Activated T-cell treated with anti-CD3 and anti-CD28 coated beads, Interleukin-2, amount 50 U/mL, for 24 hours (primary cell): ENCODE measurements around the gene SFI1.
"Not testable (repeated sequence)": the region's sequence is repeated elsewhere in the genome, so short reads cannot be mapped to it uniquely, and the experiment has no call there.

Source experiments
- DNase-seq: peaks from one replicate; pipeline ENCODE4 v3.0.0-alpha.2; 2020
- H3K27ac Mint-ChIP-seq: 2 replicates; pipeline ENCODE4 v1.8.0; 2020; ENCODE audit warnings: mild to moderate bottlenecking, mixed read lengths
- H3K27me3 Mint-ChIP-seq: 2 replicates; pipeline ENCODE4 v1.8.0; 2020; ENCODE audit warnings: mixed read lengths
- H3K36me3 Mint-ChIP-seq: 2 replicates; pipeline ENCODE4 v1.8.0; 2020; ENCODE audit warnings: low read depth, mixed read lengths
- H3K4me1 Mint-ChIP-seq: 2 replicates; pipeline ENCODE4 v1.8.0; 2020; ENCODE audit warnings: low read depth, mixed read lengths
- H3K4me3 Mint-ChIP-seq: 2 replicates; pipeline ENCODE4 v1.8.0; 2020; ENCODE audit warnings: mild to moderate bottlenecking, moderate library complexity, mixed read lengths
- H3K9me3 Mint-ChIP-seq: 2 replicates; pipeline ENCODE4 v1.8.0; 2020; ENCODE audit warnings: mixed read lengths

SFI1 gene

GRCh38 chr22:31583861-31584485 is 87.6 kb downstream of the SFI1 start:
- H3K4me1 Mint-ChIP-seq: peaks cover 57% of the 10 kb centered on the region
- no peak overlapping the region for H3K27ac Mint-ChIP-seq
- H3K27me3 Mint-ChIP-seq: no peaks in the 10 kb centered on the region
- DNase-seq: no peak
- H3K4me3 Mint-ChIP-seq: no peak overlapping the region
- peaks cover 86% of the 10 kb centered on the region for H3K36me3 Mint-ChIP-seq
- no peaks in the 10 kb centered on the region for H3K9me3 Mint-ChIP-seq

- H3K36me3 Mint-ChIP-seq: peaks cover 88% of the 10 kb centered on the region
- H3K4me1 Mint-ChIP-seq: peaks cover 58% of the 10 kb centered on the region
- H3K27me3 Mint-ChIP-seq: no peaks in the 10 kb centered on the region
- no peaks in the 10 kb centered on the region for H3K9me3 Mint-ChIP-seq
- peak overlapping the region; percentile 79 for H3K27ac Mint-ChIP-seq
- no peak for DNase-seq
- no peak overlapping the region for H3K4me3 Mint-ChIP-seq
Observed at GRCh38 chr22:31584804-31585160, 88.4 kb downstream of the SFI1 start.

- H3K36me3 Mint-ChIP-seq: peaks cover 83% of the 10 kb centered on the region
- H3K27me3 Mint-ChIP-seq: no peaks in the 10 kb centered on the region
- H3K9me3 Mint-ChIP-seq: no peaks in the 10 kb centered on the region
- H3K27ac Mint-ChIP-seq: peak overlapping the region; percentile 79
- DNase-seq: no peak
- no peak overlapping the region for H3K4me3 Mint-ChIP-seq
- H3K4me1 Mint-ChIP-seq: peaks cover 56% of the 10 kb centered on the region
Observed at GRCh38 chr22:31585161-31585859, 89.0 kb downstream of the SFI1 start.

- Mint-ChIP-seq H3K4me1 (peaks cover 56% of the 10 kb centered on the region), H3K36me3 (peaks cover 79% of the 10 kb centered on the region), H3K27me3 (no peaks in the 10 kb centered on the region), H3K9me3 (no peaks in the 10 kb centered on the region), H3K27ac (peak overlapping the region; percentile 79), H3K4me3 (no peak overlapping the region)
- no peak for DNase-seq
Observed at GRCh38 chr22:31586137-31586920, 90.0 kb downstream of the SFI1 start.

- H3K36me3 Mint-ChIP-seq: peaks cover 62% of the 10 kb centered on the region
- H3K27me3 Mint-ChIP-seq: no peaks in the 10 kb centered on the region
- DNase-seq: no peak
- H3K27ac Mint-ChIP-seq: peak overlapping the region; percentile 37
- no peak overlapping the region for H3K4me3 Mint-ChIP-seq
- peaks cover 34% of the 10 kb centered on the region for H3K4me1 Mint-ChIP-seq
- no peaks in the 10 kb centered on the region for H3K9me3 Mint-ChIP-seq
Observed at GRCh38 chr22:31588970-31589675, 92.8 kb downstream of the SFI1 start.

- not testable (repeated sequence) for H3K27ac Mint-ChIP-seq, H3K27me3 Mint-ChIP-seq, DNase-seq, H3K9me3 Mint-ChIP-seq, H3K4me3 Mint-ChIP-seq
- Mint-ChIP-seq H3K36me3 (peaks cover 56% of the 10 kb centered on the region), H3K4me1 (peaks cover 24% of the 10 kb centered on the region)
Observed at GRCh38 chr22:31590161-31590560, 93.8 kb downstream of the SFI1 start.

- H3K4me3 Mint-ChIP-seq: no peak overlapping the region
- peaks cover 46% of the 10 kb centered on the region for H3K36me3 Mint-ChIP-seq
Observed at GRCh38 chr22:31595271-31595670, 98.9 kb downstream of the SFI1 start.

GRCh38 chr22:31602259-31602952 is 106.1 kb downstream of the SFI1 start:
- no peak overlapping the region for H3K4me3 Mint-ChIP-seq
- H3K27ac Mint-ChIP-seq: no peak overlapping the region

More at GRCh38 chr22:31595271-31595670, 98.9 kb downstream of the SFI1 start:
- Mint-ChIP-seq H3K27me3 (no peaks in the 10 kb centered on the region), H3K27ac (peak overlapping the region; percentile 64), H3K9me3 (no peaks in the 10 kb centered on the region), H3K4me1 (no peaks in the 10 kb centered on the region)
- DNase-seq: no peak

GRCh38 chr22:31603081-31603525 is 106.8 kb downstream of the SFI1 start:
- H3K4me1 Mint-ChIP-seq: no peaks in the 10 kb centered on the region
- no peaks in the 10 kb centered on the region for H3K9me3 Mint-ChIP-seq
- peaks cover 81% of the 10 kb centered on the region for H3K36me3 Mint-ChIP-seq
- DNase-seq: no peak
- H3K27ac Mint-ChIP-seq: peak overlapping the region; percentile 1
- no peak overlapping the region for H3K4me3 Mint-ChIP-seq
- no peaks in the 10 kb centered on the region for H3K27me3 Mint-ChIP-seq

More at GRCh38 chr22:31602259-31602952, 106.1 kb downstream of the SFI1 start:
- Mint-ChIP-seq H3K27me3 (no peaks in the 10 kb centered on the region), H3K36me3 (peaks cover 79% of the 10 kb centered on the region), H3K4me1 (no peaks in the 10 kb centered on the region), H3K9me3 (no peaks in the 10 kb centered on the region)
- DNase-seq: no peak

- H3K27ac Mint-ChIP-seq: peak overlapping the region; percentile 1
- H3K4me3 Mint-ChIP-seq: no peak overlapping the region
- no peaks in the 10 kb centered on the region for H3K9me3 Mint-ChIP-seq
- no peaks in the 10 kb centered on the region for H3K27me3 Mint-ChIP-seq
- peaks cover 84% of the 10 kb centered on the region for H3K36me3 Mint-ChIP-seq
- H3K4me1 Mint-ChIP-seq: no peaks in the 10 kb centered on the region
- DNase-seq: no peak
Observed at GRCh38 chr22:31603574-31603973, 107.2 kb downstream of the SFI1 start.

GRCh38 chr22:31604137-31604705 is 107.9 kb downstream of the SFI1 start:
- Mint-ChIP-seq H3K36me3 (peaks cover 86% of the 10 kb centered on the region), H3K27ac (peak overlapping the region; percentile 28)
- no peak for DNase-seq

GRCh38 chr22:31604746-31605705 is 108.7 kb downstream of the SFI1 start:
- DNase-seq: no peak
- Mint-ChIP-seq H3K36me3 (peaks cover 92% of the 10 kb centered on the region), H3K27ac (peak overlapping the region; percentile 56)

More at GRCh38 chr22:31604137-31604705, 107.9 kb downstream of the SFI1 start:
- H3K27me3 Mint-ChIP-seq: no peaks in the 10 kb centered on the region
- H3K4me1 Mint-ChIP-seq: no peaks in the 10 kb centered on the region
- H3K4me3 Mint-ChIP-seq: no peak overlapping the region
- no peaks in the 10 kb centered on the region for H3K9me3 Mint-ChIP-seq

More at GRCh38 chr22:31604746-31605705, 108.7 kb downstream of the SFI1 start:
- Mint-ChIP-seq H3K27me3 (no peaks in the 10 kb centered on the region), H3K9me3 (no peaks in the 10 kb centered on the region), H3K4me1 (no peaks in the 10 kb centered on the region), H3K4me3 (no peak overlapping the region)
